Psoas muscle (tissue), 8 donors: ENCODE results near the gene BRME1. TPM values are rescaled to one million over a fixed set of nuclear protein-coding genes. Genes with fewer than 3 reads are reported as not detected.

Experiments
- ATAC-seq, 4 donors: fragments of 200-7000 bp; cut with Tn5 transposase; one replicate each; pipeline ENCODE4 v1.9.1; 2020; ENCODE audit warnings: moderate library complexity in 3 of 4, mild to moderate bottlenecking in 2 of 4
- DNase-seq, 2 donors: peaks; one replicate each; pipeline ENCODE4 v3.0.0-alpha.2; 2020
- H3K27ac ChIP-seq: fragments of 200-600 bp; one replicate; pipeline ENCODE4 v1.8.0; 2022
- H3K27me3 ChIP-seq, 3 donors: fragments of 200-600 bp in 1 of 3; one replicate each; pipeline versions ENCODE4 v1.6.1 to v1.8.0; 2013 to 2022; ENCODE audit warnings: low read length in 2 of 3, mild to moderate bottlenecking in 2 of 3, moderate library complexity in 1 of 3; ENCODE audit not compliant: insufficient read depth in 3 of 3
- H3K36me3 ChIP-seq, 2 donors: fragments of 200-600 bp in 1 of 2; one replicate each; pipeline versions ENCODE4 v1.6.1 to v1.8.0; 2013 to 2022; ENCODE audit warnings: low read depth in 1 of 2, mild to moderate bottlenecking in 1 of 2, moderate library complexity in 1 of 2; ENCODE audit not compliant: insufficient read depth in 1 of 2
- H3K4me1 ChIP-seq: fragments of 200-600 bp; one replicate; pipeline ENCODE4 v1.8.0; 2022
- H3K4me3 ChIP-seq: fragments of 200-600 bp; one replicate; pipeline ENCODE4 v1.8.0; 2022; ENCODE audit warnings: mild to moderate bottlenecking
- H3K9me3 ChIP-seq: fragments of 200-600 bp; one replicate; pipeline ENCODE4 v1.8.0; 2022
- WGBS, 3 donors: extraction: QIAGEN DNeasy Blood & Tissue Kit; methylation state at CpG; one replicate each; pipeline versions ENCODE4 v1.1.6 to v1.1.7; 2013; 5-methylcytosine and 5-hydroxymethylcytosine counted together
- intact Hi-C, 2 donors: fragments of 100-400 bp; cut with DNase I; formaldehyde crosslinking; loops; one replicate each; pipeline versions ENCODE4 v1.11.0 to v1.14.2; 2022
- polyA plus RNA-seq, 3 donors: library from polyadenylated mRNA; stranded (reverse); fragments of 200-250 nt; gene quantifications; one replicate each; pipeline ENCODE4 v1.2.3, GENCODE V29; 2013
- total RNA-seq, 4 donors: library from RNA; stranded (reverse); fragmentation: NEBNext Ultra II Directional in 2 of 4; extraction: Animal tissue kit (Norgen Biotek cat#: 25700) in 2 of 4; gene quantifications; one replicate each; pipeline versions ENCODE4 v1.2.1 to v1.2.4, GENCODE V29; 2021 to 2023
- TF ChIP-seq, protein P1 (sequence below): fragments of 200-600 bp; IDR thresholded peaks from one replicate; pipeline ENCODE4 v1.8.0; 2022; ENCODE audit warnings: antibody characterized with exemption
- donor health status: healthy with polysubstance abuse.
- donor health status: DM: no; HTN: no; CAD: no; lungs with moderate emphysema.
- donor health status: Bipolar disorder and iron deficiency.
- donor health status: healthy.
- donor health status: DM: yes; HTN: yes; CAD: no.
- donor health status: DM: no; HTN: no; CAD: no.
- donor health status: DM: no; HTN: no; CAD: no.
- donor health status: DM: yes; HTN: yes; CAD: no.

Gene BRME1
- total and polyA plus RNA-seq, 7 donors: 0.27 to 2.5 (median 1.1) TPM

DNA sequence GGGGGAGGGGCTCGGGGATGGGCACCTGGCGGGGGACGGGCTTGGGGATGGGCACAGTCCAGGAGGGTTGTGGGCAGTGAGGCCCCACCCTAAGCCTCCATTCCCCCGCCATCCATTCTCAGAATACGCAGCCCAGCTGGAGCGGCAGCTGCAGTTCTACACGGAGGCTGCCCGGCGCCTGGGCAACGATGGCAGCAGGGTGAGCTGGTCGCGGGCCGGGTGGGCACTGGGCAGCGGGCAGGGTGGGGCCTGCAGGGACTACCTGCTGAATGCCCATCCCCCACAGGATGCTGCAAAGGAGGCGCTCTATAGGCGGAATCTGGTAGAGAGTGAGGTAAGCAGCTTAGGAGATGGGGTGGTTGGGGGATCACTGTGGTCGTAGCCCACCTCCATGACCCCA is 24.0 kb upstream of the BRME1 start:
- intact Hi-C loops: no loop called here
- Histone ChIP-seq H3K9me3 (no peaks in the 10 kb centered on the region), H3K27me3 (no peaks in the 10 kb centered on the region), H3K36me3 (peaks cover 0 to 46% of the 10 kb centered on the region in 2 donors), H3K4me3 (no peak overlapping the region), H3K27ac (no peak overlapping the region), H3K4me1 (no peaks in the 10 kb centered on the region)
- DNase-seq (no peak), ATAC-seq (no peak)
- WGBS, 3 donors: 77 to 83% (median 80%) methylated on average over 14 to 17 of the region's 17 CpGs
- TF ChIP-seq, protein P1, sequence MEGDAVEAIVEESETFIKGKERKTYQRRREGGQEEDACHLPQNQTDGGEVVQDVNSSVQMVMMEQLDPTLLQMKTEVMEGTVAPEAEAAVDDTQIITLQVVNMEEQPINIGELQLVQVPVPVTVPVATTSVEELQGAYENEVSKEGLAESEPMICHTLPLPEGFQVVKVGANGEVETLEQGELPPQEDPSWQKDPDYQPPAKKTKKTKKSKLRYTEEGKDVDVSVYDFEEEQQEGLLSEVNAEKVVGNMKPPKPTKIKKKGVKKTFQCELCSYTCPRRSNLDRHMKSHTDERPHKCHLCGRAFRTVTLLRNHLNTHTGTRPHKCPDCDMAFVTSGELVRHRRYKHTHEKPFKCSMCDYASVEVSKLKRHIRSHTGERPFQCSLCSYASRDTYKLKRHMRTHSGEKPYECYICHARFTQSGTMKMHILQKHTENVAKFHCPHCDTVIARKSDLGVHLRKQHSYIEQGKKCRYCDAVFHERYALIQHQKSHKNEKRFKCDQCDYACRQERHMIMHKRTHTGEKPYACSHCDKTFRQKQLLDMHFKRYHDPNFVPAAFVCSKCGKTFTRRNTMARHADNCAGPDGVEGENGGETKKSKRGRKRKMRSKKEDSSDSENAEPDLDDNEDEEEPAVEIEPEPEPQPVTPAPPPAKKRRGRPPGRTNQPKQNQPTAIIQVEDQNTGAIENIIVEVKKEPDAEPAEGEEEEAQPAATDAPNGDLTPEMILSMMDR: no peak

DNA sequence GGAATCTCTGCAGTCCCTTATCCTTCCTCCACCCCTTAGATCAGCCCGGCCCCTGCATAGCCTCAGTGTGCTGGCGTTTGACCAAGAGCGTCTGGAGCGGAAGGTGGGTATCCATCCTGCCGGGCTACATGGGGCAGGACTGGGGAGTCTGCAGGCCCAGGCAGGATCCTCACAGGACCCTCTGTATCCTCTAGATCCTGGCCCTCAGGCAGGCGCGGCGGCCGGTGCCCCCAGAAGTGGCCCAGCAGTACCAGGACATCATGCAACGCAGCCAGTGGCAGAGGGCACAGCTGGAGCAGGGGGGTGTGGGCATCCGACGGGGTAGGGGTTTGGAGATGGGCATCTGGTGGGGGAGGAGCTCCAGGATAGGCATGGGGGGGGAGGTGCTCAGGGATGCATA is 23.4 kb upstream of the BRME1 start:
- 68 to 83% (median 77%) methylated on average over 11 to 12 of the region's 12 CpGs for WGBS, 3 donors
- no peak for ATAC-seq

DNA sequence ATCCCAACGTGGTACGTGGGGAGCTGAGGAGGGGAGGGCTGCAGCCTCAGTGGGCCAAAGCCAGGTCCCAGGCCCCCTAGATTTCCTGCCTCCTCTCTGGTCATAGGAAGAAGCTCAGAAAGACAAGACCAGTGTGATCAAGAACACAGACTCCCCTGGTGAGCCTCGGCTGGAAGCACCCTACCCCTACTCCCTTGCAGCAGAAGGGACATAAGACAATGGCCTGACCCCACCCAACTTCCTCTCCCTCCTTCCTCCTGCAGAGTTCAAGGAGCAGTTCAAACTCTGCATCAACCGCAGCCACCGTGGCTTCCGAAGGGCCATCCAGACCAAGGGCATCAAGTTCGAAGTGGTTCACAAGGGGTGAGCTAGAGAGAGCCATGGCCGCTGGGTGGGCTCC is 20.8 kb upstream of the BRME1 start:
- Histone ChIP-seq H3K4me3 (no peak overlapping the region), H3K36me3 (peaks cover 0 to 75% of the 10 kb centered on the region in 2 donors), H3K9me3 (no peaks in the 10 kb centered on the region), H3K27ac (no peak overlapping the region), H3K27me3 (no peaks in the 10 kb centered on the region), H3K4me1 (no peaks in the 10 kb centered on the region)
- intact Hi-C loops: no loop called here
- ATAC-seq: peak in 1 of 4 donors; percentile 21
- DNase-seq: no peak
- TF ChIP-seq, protein P1: no peak
- 73 to 76% (median 74%) methylated on average over 8 of the region's 8 CpGs for WGBS, 3 donors

More for the DNA sequence above, 23.4 kb upstream of the BRME1 start:
- Histone ChIP-seq H3K4me3 (no peak overlapping the region), H3K27ac (no peak overlapping the region), H3K36me3 (peaks cover 0 to 53% of the 10 kb centered on the region in 2 donors), H3K4me1 (no peaks in the 10 kb centered on the region), H3K27me3 (no peaks in the 10 kb centered on the region), H3K9me3 (no peaks in the 10 kb centered on the region)
- intact Hi-C loops: no loop called here
- DNase-seq: no peak
- TF ChIP-seq, protein P1: no peak

DNA sequence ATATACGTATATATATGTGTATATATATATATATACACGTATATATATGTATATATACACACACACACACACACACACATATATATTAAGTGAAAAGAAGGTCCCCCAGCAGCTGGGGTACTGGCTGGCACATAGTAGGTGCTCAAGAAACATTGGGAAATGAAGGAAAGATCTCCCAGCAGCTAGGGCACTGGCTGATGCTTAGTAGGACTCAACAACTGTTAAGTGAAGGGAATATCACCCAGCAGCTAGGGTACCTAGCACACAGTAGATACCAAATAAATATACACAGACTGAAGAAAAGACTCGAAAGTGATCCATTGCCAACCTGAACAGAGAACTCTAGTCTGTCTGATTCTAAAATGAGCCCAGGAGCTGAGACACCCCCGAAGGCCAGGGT is 20.1 kb upstream of the BRME1 start:
- H3K9me3 ChIP-seq: no peaks in the 10 kb centered on the region
- no peaks in the 10 kb centered on the region for H3K4me1 ChIP-seq
- no peaks in the 10 kb centered on the region for H3K27me3 ChIP-seq
- no peak for DNase-seq
- no peak overlapping the region for H3K27ac ChIP-seq
- peaks cover 0 to 76% of the 10 kb centered on the region in 2 donors for H3K36me3 ChIP-seq
- 77 to 82% (median 81%) methylated on average over 4 of the region's 4 CpGs for WGBS, 3 donors
- intact Hi-C loops: no loop called here
- ATAC-seq: no peak
- no peak overlapping the region for H3K4me3 ChIP-seq
- TF ChIP-seq, protein P1: no peak
